OCI-LY1 (cell line): ENCODE results near the gene BACH1.

Experiments used
- H2AFZ ChIP-seq: fragments of 200-600 bp; sonication (generic), shearing (Covaris generic); 2 replicates; pipeline ENCODE4 v1.6.0; 2014; ENCODE audit warnings: antibody characterized with exemption, mild to moderate bottlenecking, low read length
- H3F3A ChIP-seq: fragments of 200-600 bp; sonication (generic), shearing (Covaris generic); 2 replicates; pipeline ENCODE4 v1.6.0; 2014; ENCODE audit warnings: mild to moderate bottlenecking, antibody characterized with exemption, low read length, moderate library complexity; ENCODE audit not compliant: insufficient read depth
- H3K27ac ChIP-seq: fragments of 200-600 bp; sonication (generic); 2 replicates; pipeline ENCODE4 v1.5.1; 2014; ENCODE audit warnings: low read length, mixed run types, mild to moderate bottlenecking, low read depth; ENCODE audit not compliant: poor library complexity, severe bottlenecking
- H3K27me3 ChIP-seq: fragments of 200-600 bp; sonication (generic); 2 replicates; pipeline ENCODE4 v1.6.0; 2014; ENCODE audit warnings: antibody characterized with exemption, mild to moderate bottlenecking, low read length, moderate library complexity; ENCODE audit not compliant: insufficient read depth
- H3K36me3 ChIP-seq: fragments of 200-600 bp; sonication (generic); 2 replicates; pipeline ENCODE4 v1.6.1; 2014; ENCODE audit warnings: mild to moderate bottlenecking, antibody characterized with exemption, low read length, moderate library complexity, mixed read lengths; ENCODE audit not compliant: insufficient read depth
- H3K4me1 ChIP-seq: fragments of 200-600 bp; sonication (generic); 2 replicates; pipeline ENCODE4 v1.5.1; 2014; ENCODE audit warnings: mild to moderate bottlenecking, low read length, moderate library complexity; ENCODE audit not compliant: insufficient read depth, severe bottlenecking
- H3K4me2 ChIP-seq: fragments of 200-600 bp; sonication (generic), shearing (Covaris generic); 2 replicates; pipeline ENCODE4 v1.6.1; 2014; ENCODE audit warnings: low read length
- H3K4me3 ChIP-seq: fragments of 200-600 bp; sonication (generic); 2 replicates; pipeline ENCODE4 v1.5.1; 2014; ENCODE audit warnings: low read length, low read depth, mild to moderate bottlenecking, mixed read lengths; ENCODE audit not compliant: poor library complexity, severe bottlenecking
- H3K79me2 ChIP-seq: fragments of 200-600 bp; shearing (Covaris generic); 2 replicates; pipeline ENCODE4 v1.6.1; 2016; ENCODE audit warnings: mixed run types, low read length, mixed read lengths; ENCODE audit not compliant: insufficient read depth
- H3K9ac ChIP-seq: fragments of 200-600 bp; sonication (generic), shearing (Covaris generic); 2 replicates; pipeline ENCODE4 v1.6.1; 2014; ENCODE audit warnings: mild to moderate bottlenecking, low read length, mixed read lengths
- H3K9me2 ChIP-seq: fragments of 200-600 bp; sonication (generic), shearing (Covaris generic); 2 replicates; pipeline ENCODE4 v1.6.1; 2014; ENCODE audit warnings: low read depth, mild to moderate bottlenecking, low read length, mixed read lengths
- H3K9me3 ChIP-seq: fragments of 200-600 bp; shearing (Covaris generic); 2 replicates; pipeline ENCODE4 v1.6.1; 2014; ENCODE audit warnings: low read length, mixed read lengths
- H4K20me1 ChIP-seq: fragments of 200-600 bp; sonication (generic), shearing (Covaris generic); 2 replicates; pipeline ENCODE4 v1.6.0; 2016; ENCODE audit warnings: mild to moderate bottlenecking, low read length; ENCODE audit not compliant: insufficient read depth
- EZH2 ChIP-seq: fragments of 200-600 bp; sonication (generic), shearing (Covaris generic); IDR thresholded peaks from 2 replicates; pipeline ENCODE4 v1.8.0; 2017; ENCODE audit warnings: borderline replicate concordance, mixed run types, mild to moderate bottlenecking, antibody characterized with exemption, low read length, moderate library complexity, mixed read lengths
- TF ChIP-seq, protein P1 (sequence below): fragments of 200-600 bp; sonication (generic), shearing (Covaris generic); IDR thresholded peaks from 2 replicates; pipeline ENCODE4 v1.5.1; 2017; ENCODE audit warnings: mild to moderate bottlenecking, antibody characterized with exemption, low read length, moderate library complexity, mixed read lengths

BACH1 gene

DNA sequence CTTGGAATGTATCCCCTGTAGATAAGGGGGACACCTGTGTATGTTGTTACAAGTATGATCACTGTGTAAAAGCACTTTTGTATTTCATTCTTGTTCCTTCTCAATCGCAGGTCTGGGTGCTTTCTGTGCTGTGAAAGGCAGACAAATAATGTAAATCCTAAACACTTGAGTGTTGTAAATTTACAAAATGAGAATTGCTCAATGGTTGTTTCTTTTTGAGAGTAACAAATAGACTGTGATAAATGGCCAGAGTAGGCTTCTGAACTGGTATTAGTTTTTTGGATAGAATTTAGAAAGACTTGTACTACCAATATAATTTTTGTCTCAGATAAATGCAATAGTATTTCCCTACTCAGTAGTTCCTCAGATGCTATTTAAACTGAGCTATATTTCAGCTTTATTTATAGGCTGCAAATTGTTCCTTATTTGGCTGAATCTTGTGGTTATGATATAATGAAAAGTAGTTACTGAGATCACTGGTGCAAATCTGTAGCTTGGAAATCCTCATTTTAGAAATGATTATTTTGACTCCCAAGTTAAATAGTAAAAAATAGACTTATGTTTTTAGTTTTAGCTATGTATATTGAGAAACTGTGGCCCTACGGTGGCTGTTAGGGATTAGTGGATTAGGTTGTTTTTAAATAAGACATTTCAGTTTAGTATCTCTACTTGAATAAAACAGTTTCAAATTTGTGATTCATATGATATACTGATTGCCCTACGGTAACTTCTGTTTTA, 9.2 kb downstream of the BACH1 start:
- Histone ChIP-seq H3K9me3 (peaks cover 5% of the 10 kb centered on the region), H3K9me2 (no peaks in the 10 kb centered on the region), H3K4me3 (no peak overlapping the region), H3K4me1 (peaks cover 50% of the 10 kb centered on the region), H4K20me1 (no peaks in the 10 kb centered on the region; the same call in 1 of the 2 replicates), H3K27ac (no peak overlapping the region), H3K4me2 (no peak overlapping the region), H3K9ac (no peak overlapping the region), H2AFZ (no peak overlapping the region), H3K36me3 (peaks cover 39% of the 10 kb centered on the region), H3F3A (no peaks in the 10 kb centered on the region), H3K79me2 (peaks cover 99% of the 10 kb centered on the region), H3K27me3 (no peaks in the 10 kb centered on the region)
- TF ChIP-seq, protein P1, sequence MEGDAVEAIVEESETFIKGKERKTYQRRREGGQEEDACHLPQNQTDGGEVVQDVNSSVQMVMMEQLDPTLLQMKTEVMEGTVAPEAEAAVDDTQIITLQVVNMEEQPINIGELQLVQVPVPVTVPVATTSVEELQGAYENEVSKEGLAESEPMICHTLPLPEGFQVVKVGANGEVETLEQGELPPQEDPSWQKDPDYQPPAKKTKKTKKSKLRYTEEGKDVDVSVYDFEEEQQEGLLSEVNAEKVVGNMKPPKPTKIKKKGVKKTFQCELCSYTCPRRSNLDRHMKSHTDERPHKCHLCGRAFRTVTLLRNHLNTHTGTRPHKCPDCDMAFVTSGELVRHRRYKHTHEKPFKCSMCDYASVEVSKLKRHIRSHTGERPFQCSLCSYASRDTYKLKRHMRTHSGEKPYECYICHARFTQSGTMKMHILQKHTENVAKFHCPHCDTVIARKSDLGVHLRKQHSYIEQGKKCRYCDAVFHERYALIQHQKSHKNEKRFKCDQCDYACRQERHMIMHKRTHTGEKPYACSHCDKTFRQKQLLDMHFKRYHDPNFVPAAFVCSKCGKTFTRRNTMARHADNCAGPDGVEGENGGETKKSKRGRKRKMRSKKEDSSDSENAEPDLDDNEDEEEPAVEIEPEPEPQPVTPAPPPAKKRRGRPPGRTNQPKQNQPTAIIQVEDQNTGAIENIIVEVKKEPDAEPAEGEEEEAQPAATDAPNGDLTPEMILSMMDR = no peak
- TF ChIP-seq EZH2 = no peak

DNA sequence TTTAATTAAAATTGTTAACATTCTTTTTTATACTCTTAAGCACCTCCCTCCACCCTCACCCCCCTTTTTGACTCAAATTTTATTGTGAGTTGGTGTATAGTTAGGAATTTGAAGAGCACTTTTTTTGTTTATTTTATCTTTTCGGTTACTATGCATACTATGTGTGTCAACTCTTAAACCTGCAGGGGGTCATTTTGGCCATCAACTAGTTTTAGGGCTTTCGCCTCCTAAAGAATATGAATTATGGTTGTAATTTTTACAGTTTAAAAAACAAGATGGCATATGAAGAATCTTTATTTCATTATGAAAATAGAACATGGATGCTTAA, 9.7 kb downstream of the BACH1 start:
- Histone ChIP-seq H3K79me2 (peaks cover 99% of the 10 kb centered on the region), H3K9me3 (peaks cover 5% of the 10 kb centered on the region), H3K4me1 (peaks cover 44% of the 10 kb centered on the region), H3K4me2 (no peak overlapping the region), H2AFZ (no peak overlapping the region), H3K27me3 (no peaks in the 10 kb centered on the region), H3K4me3 (no peak overlapping the region), H3K9me2 (no peaks in the 10 kb centered on the region), H3K9ac (no peak overlapping the region), H3K36me3 (peaks cover 39% of the 10 kb centered on the region), H3K27ac (no peak overlapping the region), H3F3A (no peaks in the 10 kb centered on the region), H4K20me1 (no peaks in the 10 kb centered on the region; the same call in 1 of the 2 replicates)
- TF ChIP-seq EZH2 = no peak
- TF ChIP-seq, protein P1 = no peak

DNA sequence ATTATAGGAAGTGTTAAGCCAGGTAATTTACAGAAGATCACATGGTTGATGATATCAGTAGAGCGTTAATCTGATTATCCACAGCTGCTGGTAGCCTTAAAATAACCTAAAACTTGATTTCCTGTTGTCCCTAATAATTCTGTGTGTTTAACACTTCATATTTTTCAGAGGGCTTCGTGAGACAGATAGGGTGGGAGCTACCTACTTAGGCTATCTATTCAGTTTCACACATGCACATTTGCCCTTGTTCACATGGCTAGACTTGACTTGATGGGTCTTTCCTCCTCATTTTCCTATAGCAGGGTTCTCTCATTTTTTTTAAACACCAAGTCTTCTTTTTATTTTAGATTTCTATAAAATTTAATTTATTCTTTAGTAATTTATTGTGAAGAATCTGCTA, 11.0 kb downstream of the BACH1 start:
- H3K36me3 ChIP-seq = peaks cover 39% of the 10 kb centered on the region

More for the DNA sequence above, 11.0 kb downstream of the BACH1 start:
- Histone ChIP-seq H3K27ac (no peak overlapping the region), H3K79me2 (peaks cover 99% of the 10 kb centered on the region), H3F3A (no peaks in the 10 kb centered on the region), H3K4me2 (no peak overlapping the region), H3K9me2 (no peaks in the 10 kb centered on the region), H3K9me3 (peaks cover 5% of the 10 kb centered on the region), H3K9ac (no peak overlapping the region), H2AFZ (no peak overlapping the region), H3K27me3 (no peaks in the 10 kb centered on the region), H3K4me1 (peaks cover 32% of the 10 kb centered on the region), H3K4me3 (no peak overlapping the region), H4K20me1 (no peaks in the 10 kb centered on the region)
- TF ChIP-seq, protein P1 = no peak
- TF ChIP-seq EZH2 = no peak
